Measurements from ENCODE around the gene PABPN1L. TPM values are rescaled to one million over a fixed set of nuclear protein-coding genes. Genes with fewer than 3 reads are reported as not detected.
"Not testable (repeated sequence)": the region's sequence is repeated elsewhere in the genome, so short reads cannot be mapped to it uniquely, and the experiment has no call there.

Gene PABPN1L
- total and polyA plus RNA-seq, 9 donors: 0.25 TPM; not detected in 8

- H3K9me3 ChIP-seq: no peaks in the 10 kb centered on the region
- no peak overlapping the region for H3K4me3 ChIP-seq
- H3K27ac ChIP-seq: no peak overlapping the region
- intact Hi-C loops (cut with DNase I): no loop called here
- TF ChIP-seq CTCF (IDR thresholded peaks at IDR 0.05): no peak
- TF ChIP-seq POLR2A (IDR thresholded peaks at IDR 0.05): no peak
- TF ChIP-seq EP300 (IDR thresholded peaks at IDR 0.05): no peak
- no peaks in the 10 kb centered on the region for H3K36me3 ChIP-seq
- no peak for DNase-seq
- H3K4me1 ChIP-seq (ENCODE audit: insufficient read depth): no peaks in the 10 kb centered on the region
- 90 to 94% (median 91%) methylated on average over 19 to 21 of the region's 21 CpGs for WGBS, 3 donors
- H3K27me3 ChIP-seq: no peaks in the 10 kb centered on the region
Measured at GRCh38 chr16:88827727-88828126, 38.7 kb downstream of the PABPN1L start.

- TF ChIP-seq EP300 (IDR thresholded peaks at IDR 0.05) (no peak), CTCF (IDR thresholded peaks at IDR 0.05) (no peak), POLR2A (IDR thresholded peaks at IDR 0.05) (no peak)
- intact Hi-C loops (cut with DNase I): no loop called here
- Histone ChIP-seq H3K4me3 (no peak overlapping the region), H3K27ac (no peak overlapping the region), H3K36me3 (no peaks in the 10 kb centered on the region), H3K9me3 (no peaks in the 10 kb centered on the region), H3K4me1 (ENCODE audit: insufficient read depth) (no peaks in the 10 kb centered on the region), H3K27me3 (no peaks in the 10 kb centered on the region)
- whole genome bisulfite sequencing, 3 donors: 86 to 93% (median 87%) methylated on average over 22 to 26 of the region's 26 CpGs
- no peak for DNase-seq
Measured at GRCh38 chr16:88826070-88826840, 40.2 kb downstream of the PABPN1L start.

GRCh38 chr16:88825146-88825545 lies 41.3 kb downstream of the PABPN1L start:
- TF ChIP-seq POLR2A (IDR thresholded peaks at IDR 0.05) (no peak), EP300 (IDR thresholded peaks at IDR 0.05) (no peak), CTCF (IDR thresholded peaks at IDR 0.05) (no peak)
- WGBS, 3 donors: 94 to 98% (median 98%) methylated on average over 9 to 12 of the region's 12 CpGs
- Histone ChIP-seq H3K4me1 (ENCODE audit: insufficient read depth) (no peaks in the 10 kb centered on the region), H3K4me3 (no peak overlapping the region), H3K9me3 (no peaks in the 10 kb centered on the region), H3K27ac (no peak overlapping the region), H3K36me3 (no peaks in the 10 kb centered on the region), H3K27me3 (no peaks in the 10 kb centered on the region)
- intact Hi-C loops (cut with DNase I): no loop called here
- DNase-seq: no peak

- no peak for DNase-seq
- H3K27ac ChIP-seq: no peak overlapping the region
- H3K27me3 ChIP-seq: no peaks in the 10 kb centered on the region
- TF ChIP-seq EP300 (IDR thresholded peaks at IDR 0.05) (no peak), CTCF (IDR thresholded peaks at IDR 0.05) (no peak), POLR2A (IDR thresholded peaks at IDR 0.05) (no peak)
- no peaks in the 10 kb centered on the region for H3K4me1 ChIP-seq (ENCODE audit: insufficient read depth)
- intact Hi-C loops (cut with DNase I): no loop called here
- no peak overlapping the region for H3K4me3 ChIP-seq
- no peaks in the 10 kb centered on the region for H3K36me3 ChIP-seq
- H3K9me3 ChIP-seq: no peaks in the 10 kb centered on the region
- WGBS, 3 donors: 76 to 86% (median 85%) methylated on average over 33 of the region's 33 CpGs
Measured at GRCh38 chr16:88824256-88825077, 42.0 kb downstream of the PABPN1L start.

- H3K36me3 ChIP-seq: not testable (repeated sequence)
Measured at GRCh38 chr16:88823646-88824045, 42.8 kb downstream of the PABPN1L start.

More at GRCh38 chr16:88823646-88824045, 42.8 kb downstream of the PABPN1L start:
- intact Hi-C loops (cut with DNase I); H3K9me3 ChIP-seq; H3K27ac ChIP-seq; H3K4me1 ChIP-seq (ENCODE audit: insufficient read depth); H3K27me3 ChIP-seq; H3K4me3 ChIP-seq; DNase-seq: not testable (repeated sequence)
- 94 to 97% (median 97%) methylated on average over 19 to 29 of the region's 31 CpGs for WGBS, 3 donors

All from ovary (tissue), 9 donors.